Ishikawa (cell line): Measurements from ENCODE around the gene GRHL1.

ENCODE experiments used
- CREB1 ChIP-seq: IDR thresholded peaks from 2 replicates; pipeline ENCODE4 v1.6.1; 2012; ENCODE audit warnings: low read depth
- EP300 ChIP-seq: IDR thresholded peaks from 2 replicates; pipeline ENCODE4 v1.6.1; 2012; ENCODE audit warnings: borderline replicate concordance
- NFIC ChIP-seq: IDR thresholded peaks from 2 replicates; pipeline ENCODE4 v1.6.1; 2012
- REST ChIP-seq: IDR thresholded peaks from 2 replicates; pipeline ENCODE4 v1.6.1; 2012; ENCODE audit warnings: low read depth, mild to moderate bottlenecking
- TAF1 ChIP-seq: IDR thresholded peaks from 2 replicates; pipeline ENCODE4 v1.6.1; 2012; ENCODE audit warnings: low read depth, mild to moderate bottlenecking
- USF1 ChIP-seq: IDR thresholded peaks from 2 replicates; pipeline ENCODE4 v1.6.1; 2012

- TF ChIP-seq EP300 (no peak), TAF1 (no peak), USF1 (no peak), CREB1 (no peak), REST (no peak), NFIC (no peak)
Observed at GRCh38 chr2:10012963-10013461, 61.5 kb downstream of the GRHL1 start.
